B cell (primary cell): ENCODE measurements around the gene DDX28.

Experiments used
- EZH2 ChIP-seq: IDR thresholded peaks from 2 replicates; pipeline ENCODE4 v1.6.1; 2012; ENCODE audit warnings: borderline replicate concordance, low read depth, mild to moderate bottlenecking, moderate library complexity, low read length; ENCODE audit not compliant: insufficient read depth, poor library complexity, severe bottlenecking
- TF ChIP-seq, protein P1 (sequence below): fragments of 200-600 bp; IDR thresholded peaks from one replicate; pipeline ENCODE4 v1.8.0; 2022; ENCODE audit warnings: antibody characterized with exemption, mild to moderate bottlenecking

DNA sequence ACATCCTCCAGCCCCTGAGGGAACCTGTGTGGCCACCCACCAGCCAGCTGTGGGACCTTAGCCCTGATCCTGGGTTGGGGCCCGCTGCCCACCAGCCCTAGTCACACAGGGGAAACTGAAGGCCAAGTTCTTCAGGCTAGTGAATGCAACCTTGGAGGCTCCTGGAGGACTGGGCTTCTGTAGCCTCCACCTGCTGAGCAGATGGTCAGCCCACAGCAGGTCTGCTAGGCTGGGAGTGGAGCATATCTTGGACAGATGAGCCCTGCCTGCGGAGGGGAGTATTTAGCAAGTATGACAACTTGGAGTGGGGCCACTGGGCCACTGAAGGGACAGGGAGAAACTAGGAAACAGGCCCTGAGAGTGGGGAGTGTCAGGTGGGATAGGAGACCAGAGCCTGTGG is 46.8 kb downstream of the DDX28 start:
- TF ChIP-seq, protein P1, sequence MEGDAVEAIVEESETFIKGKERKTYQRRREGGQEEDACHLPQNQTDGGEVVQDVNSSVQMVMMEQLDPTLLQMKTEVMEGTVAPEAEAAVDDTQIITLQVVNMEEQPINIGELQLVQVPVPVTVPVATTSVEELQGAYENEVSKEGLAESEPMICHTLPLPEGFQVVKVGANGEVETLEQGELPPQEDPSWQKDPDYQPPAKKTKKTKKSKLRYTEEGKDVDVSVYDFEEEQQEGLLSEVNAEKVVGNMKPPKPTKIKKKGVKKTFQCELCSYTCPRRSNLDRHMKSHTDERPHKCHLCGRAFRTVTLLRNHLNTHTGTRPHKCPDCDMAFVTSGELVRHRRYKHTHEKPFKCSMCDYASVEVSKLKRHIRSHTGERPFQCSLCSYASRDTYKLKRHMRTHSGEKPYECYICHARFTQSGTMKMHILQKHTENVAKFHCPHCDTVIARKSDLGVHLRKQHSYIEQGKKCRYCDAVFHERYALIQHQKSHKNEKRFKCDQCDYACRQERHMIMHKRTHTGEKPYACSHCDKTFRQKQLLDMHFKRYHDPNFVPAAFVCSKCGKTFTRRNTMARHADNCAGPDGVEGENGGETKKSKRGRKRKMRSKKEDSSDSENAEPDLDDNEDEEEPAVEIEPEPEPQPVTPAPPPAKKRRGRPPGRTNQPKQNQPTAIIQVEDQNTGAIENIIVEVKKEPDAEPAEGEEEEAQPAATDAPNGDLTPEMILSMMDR = no peak
- no peak for TF ChIP-seq EZH2
